GM12874 (cell line): Measurements from ENCODE around the gene ABHD17C.

Source experiments
- TF ChIP-seq, protein P1 (sequence below): IDR thresholded peaks from 2 replicates; pipeline ENCODE4 v1.5.1; 2011; ENCODE audit warnings: low read depth, mild to moderate bottlenecking, control low read depth, low read length, moderate library complexity; ENCODE audit not compliant: insufficient read depth

Gene ABHD17C

DNA sequence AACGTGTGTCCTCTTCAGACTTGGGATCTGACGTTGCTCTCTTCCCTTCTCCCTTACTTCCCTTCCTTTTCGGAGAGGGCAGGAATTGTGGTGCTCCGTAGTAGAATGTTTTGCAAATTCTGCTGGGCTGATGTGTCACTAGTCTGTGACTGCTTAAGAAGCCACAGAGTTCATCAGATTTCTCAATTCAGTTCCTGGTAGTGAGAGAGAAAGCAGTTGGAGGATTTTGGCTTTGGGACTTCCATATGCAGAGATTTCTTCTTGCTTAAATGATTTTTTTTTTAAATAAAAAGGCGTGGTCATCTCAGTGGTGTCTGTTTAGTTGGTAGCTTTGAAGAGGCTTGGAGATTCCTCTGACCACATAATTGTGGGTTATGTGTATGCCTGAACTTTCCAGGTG is 94.2 kb downstream of the ABHD17C start:
- TF ChIP-seq, protein P1, sequence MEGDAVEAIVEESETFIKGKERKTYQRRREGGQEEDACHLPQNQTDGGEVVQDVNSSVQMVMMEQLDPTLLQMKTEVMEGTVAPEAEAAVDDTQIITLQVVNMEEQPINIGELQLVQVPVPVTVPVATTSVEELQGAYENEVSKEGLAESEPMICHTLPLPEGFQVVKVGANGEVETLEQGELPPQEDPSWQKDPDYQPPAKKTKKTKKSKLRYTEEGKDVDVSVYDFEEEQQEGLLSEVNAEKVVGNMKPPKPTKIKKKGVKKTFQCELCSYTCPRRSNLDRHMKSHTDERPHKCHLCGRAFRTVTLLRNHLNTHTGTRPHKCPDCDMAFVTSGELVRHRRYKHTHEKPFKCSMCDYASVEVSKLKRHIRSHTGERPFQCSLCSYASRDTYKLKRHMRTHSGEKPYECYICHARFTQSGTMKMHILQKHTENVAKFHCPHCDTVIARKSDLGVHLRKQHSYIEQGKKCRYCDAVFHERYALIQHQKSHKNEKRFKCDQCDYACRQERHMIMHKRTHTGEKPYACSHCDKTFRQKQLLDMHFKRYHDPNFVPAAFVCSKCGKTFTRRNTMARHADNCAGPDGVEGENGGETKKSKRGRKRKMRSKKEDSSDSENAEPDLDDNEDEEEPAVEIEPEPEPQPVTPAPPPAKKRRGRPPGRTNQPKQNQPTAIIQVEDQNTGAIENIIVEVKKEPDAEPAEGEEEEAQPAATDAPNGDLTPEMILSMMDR = no peak

- TF ChIP-seq, protein P1 = no peak
Measured at GRCh38 chr15:80789796-80790195, 94.7 kb downstream of the ABHD17C start.

GRCh38 chr15:80790236-80790635 is 95.1 kb downstream of the ABHD17C start:
- TF ChIP-seq, protein P1 = no peak

DNA sequence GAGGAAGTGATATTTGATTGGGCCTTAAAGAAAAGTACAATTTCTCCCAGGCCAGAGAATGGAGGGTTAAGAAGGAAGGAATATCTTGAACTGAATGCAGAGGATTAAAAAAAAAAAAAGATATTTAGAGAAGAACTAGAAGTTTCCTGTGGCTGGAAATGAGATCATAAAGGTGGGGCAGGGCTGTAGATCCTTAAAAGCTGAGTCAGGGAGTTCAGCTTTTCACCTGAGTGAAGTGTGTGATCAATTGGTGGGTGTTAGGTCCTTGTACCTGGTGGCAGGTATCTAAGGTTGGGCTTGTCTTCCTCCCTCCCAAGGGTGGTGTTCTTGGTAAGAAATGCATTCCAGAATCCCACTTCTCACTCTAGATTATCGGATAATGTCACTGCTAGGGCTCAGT is 95.9 kb downstream of the ABHD17C start:
- TF ChIP-seq, protein P1 = no peak

GRCh38 chr15:80796407-80796806 is 101.3 kb downstream of the ABHD17C start:
- TF ChIP-seq, protein P1 = no peak

DNA sequence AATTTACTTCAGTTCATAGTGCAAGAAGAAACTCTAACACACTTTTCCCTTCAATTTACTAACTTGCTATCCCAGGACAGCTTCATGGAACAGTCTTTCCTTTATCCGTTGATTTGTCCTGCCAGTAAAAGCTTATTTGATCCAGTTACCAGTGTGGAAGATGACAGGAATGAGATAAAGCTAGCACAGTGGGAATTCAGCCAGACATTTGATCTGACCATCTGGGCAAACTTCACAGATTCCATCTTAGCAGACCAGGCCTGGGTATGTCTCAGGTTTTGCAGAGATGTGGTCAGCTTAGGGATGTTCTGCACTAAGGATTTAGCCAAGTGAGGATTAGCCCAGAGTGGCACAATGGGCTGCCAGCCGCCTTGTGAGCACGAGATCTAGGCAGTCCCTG is 103.8 kb downstream of the ABHD17C start:
- TF ChIP-seq, protein P1 = no peak

DNA sequence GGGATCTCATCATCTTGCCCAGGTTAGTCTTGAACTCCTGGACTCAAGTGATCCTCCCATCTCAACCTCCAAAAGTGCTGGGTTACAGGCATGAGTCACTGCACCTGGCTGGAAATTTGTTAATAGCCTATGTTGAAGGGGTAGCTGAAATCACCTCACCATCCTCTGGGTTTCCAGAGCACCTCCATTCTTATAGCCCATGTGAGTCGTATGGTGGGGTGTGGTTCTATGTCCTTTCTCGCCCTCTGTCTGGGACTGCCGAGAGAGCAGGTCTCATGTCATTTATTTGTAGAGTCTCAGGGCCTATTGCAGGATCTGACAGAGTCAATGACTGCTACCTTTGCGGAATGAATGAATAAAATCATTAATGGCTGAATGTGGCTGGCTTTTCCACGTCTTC is 105.0 kb downstream of the ABHD17C start:
- TF ChIP-seq, protein P1 = no peak
